GM12873 (cell line): ENCODE results near the gene RPS21.

ENCODE experiments used
- CTCF ChIP-seq: IDR thresholded peaks from 2 replicates; pipeline ENCODE4 v1.5.1; 2012; ENCODE audit warnings: low read depth, mild to moderate bottlenecking, moderate library complexity, low read length, control low read depth; ENCODE audit not compliant: insufficient read depth; ENCODE audit errors: missing control alignments

The RPS21 gene

GRCh38 chr20:62401331-62401779 lies 14.5 kb downstream of the RPS21 start:
- no peak for TF ChIP-seq CTCF

GRCh38 chr20:62402456-62403150 lies 15.7 kb downstream of the RPS21 start:
- TF ChIP-seq CTCF, result no peak

- TF ChIP-seq CTCF, result no peak
Measured at GRCh38 chr20:62403331-62403730, 16.4 kb downstream of the RPS21 start.

GRCh38 chr20:62404112-62404665 lies 17.3 kb downstream of the RPS21 start:
- no peak for TF ChIP-seq CTCF

GRCh38 chr20:62404761-62405107 lies 17.8 kb downstream of the RPS21 start:
- TF ChIP-seq CTCF, result no peak

- peak; percentile 27 for TF ChIP-seq CTCF
Measured at GRCh38 chr20:62405108-62405980, 18.4 kb downstream of the RPS21 start.

- TF ChIP-seq CTCF, result no peak
Measured at GRCh38 chr20:62405981-62406513, 19.1 kb downstream of the RPS21 start.
